ENCODE data around the gene SUFU.

DNA sequence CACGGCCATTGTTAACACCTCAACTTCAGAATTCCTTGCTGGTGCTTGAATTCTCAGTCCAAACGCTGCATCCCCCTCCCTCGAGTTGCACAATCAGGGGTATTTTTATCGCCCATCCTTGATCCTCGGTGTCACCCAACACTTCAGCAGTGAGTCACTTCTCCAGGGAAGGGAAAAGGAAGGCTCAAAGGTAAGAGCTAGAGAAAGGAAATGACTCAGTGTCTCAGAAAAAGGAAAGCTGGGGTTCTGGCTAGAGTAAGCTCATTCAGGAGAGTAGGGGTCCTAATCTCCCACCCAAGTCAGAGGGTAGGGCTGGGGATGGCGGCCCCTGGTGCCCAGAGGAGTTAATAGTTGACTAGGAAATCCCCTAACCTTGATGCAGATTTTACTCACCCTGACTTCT, 100.7 kb downstream of the SUFU start:
- TF ChIP-seq, protein P1, sequence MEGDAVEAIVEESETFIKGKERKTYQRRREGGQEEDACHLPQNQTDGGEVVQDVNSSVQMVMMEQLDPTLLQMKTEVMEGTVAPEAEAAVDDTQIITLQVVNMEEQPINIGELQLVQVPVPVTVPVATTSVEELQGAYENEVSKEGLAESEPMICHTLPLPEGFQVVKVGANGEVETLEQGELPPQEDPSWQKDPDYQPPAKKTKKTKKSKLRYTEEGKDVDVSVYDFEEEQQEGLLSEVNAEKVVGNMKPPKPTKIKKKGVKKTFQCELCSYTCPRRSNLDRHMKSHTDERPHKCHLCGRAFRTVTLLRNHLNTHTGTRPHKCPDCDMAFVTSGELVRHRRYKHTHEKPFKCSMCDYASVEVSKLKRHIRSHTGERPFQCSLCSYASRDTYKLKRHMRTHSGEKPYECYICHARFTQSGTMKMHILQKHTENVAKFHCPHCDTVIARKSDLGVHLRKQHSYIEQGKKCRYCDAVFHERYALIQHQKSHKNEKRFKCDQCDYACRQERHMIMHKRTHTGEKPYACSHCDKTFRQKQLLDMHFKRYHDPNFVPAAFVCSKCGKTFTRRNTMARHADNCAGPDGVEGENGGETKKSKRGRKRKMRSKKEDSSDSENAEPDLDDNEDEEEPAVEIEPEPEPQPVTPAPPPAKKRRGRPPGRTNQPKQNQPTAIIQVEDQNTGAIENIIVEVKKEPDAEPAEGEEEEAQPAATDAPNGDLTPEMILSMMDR (IDR thresholded peaks at IDR 0.05) = no peak
- TF ChIP-seq POLR2A (IDR thresholded peaks at IDR 0.05) = no peak
- TF ChIP-seq EP300 (IDR thresholded peaks at IDR 0.05) = no peak
